ENCODE measurements around the gene COBL. TPM values are rescaled to one million over a fixed set of nuclear protein-coding genes. Genes with fewer than 3 reads are reported as not detected.

The COBL gene
- total RNA-seq, 1 experiment from 2014 or later: 51.4 TPM

DNA sequence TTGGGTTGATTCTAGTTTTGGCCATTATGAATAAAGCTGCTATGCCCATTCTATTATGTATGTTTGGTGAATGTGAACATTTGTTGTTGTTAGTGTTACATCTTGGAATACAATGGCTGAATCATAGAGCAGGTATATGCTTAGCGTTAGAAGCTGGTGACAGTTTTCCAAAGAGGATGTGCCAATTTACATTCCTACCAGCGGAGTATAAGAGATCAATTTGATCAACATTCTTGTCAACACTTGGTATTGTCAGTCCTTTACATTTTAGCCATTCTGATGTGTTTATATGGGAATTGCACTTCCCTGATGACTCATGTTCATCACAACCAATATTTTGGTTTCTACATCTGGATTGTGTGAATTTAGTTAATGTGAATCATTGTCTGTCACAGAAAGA lies 37.8 kb upstream of the COBL start:
- Histone ChIP-seq H2AFZ (no peak overlapping the region), H3K4me3 (no peak overlapping the region), H3F3A (ENCODE audit: insufficient read depth, low read depth) (peaks cover 17% of the 10 kb centered on the region), H3K9me2 (ENCODE audit: insufficient read depth) (no peaks in the 10 kb centered on the region), H3K27ac (no peak overlapping the region), H3K4me1 (replicated peaks; ENCODE audit: insufficient read depth) (peaks cover 24% of the 10 kb centered on the region), H3K9me3 (ENCODE audit: insufficient read depth, low read depth) (peaks cover 8% of the 10 kb centered on the region; the same call in 1 of the 2 replicates), H3K79me2 (ENCODE audit: low read depth) (no peaks in the 10 kb centered on the region), H4K20me1 (ENCODE audit: insufficient read depth) (no peaks in the 10 kb centered on the region), H3K27me3 (ENCODE audit: insufficient read depth, low read depth) (no peaks in the 10 kb centered on the region), H3K4me2 (no peak overlapping the region), H3K36me3 (ENCODE audit: low read depth) (no peaks in the 10 kb centered on the region)
- no TSS peak for BruUV-seq (replicated peaks)
- intact Hi-C loops (cut with micrococcal nuclease; ENCODE audit: unreplicated experiment): no loop called here
- CTCF ChIA-PET: interaction anchor here (0.6 kb wide), 1 partner anchor 191 kb away, joined by 3 read pairs; no protein-coding TSS in a partner anchor
- DNase-seq: no peak
- POLR2A ChIA-PET (ENCODE audit: unreplicated experiment): no interaction called here
- TF ChIP-seq CTCF (conservative IDR thresholded peaks at IDR 0.05): no peak
- no peak for TF ChIP-seq EZH2 (IDR thresholded peaks at IDR 0.05; ENCODE audit: low read depth)

GRCh38 chr7:51352174-51353100 lies 35.8 kb upstream of the COBL start:
- Histone ChIP-seq H4K20me1 (ENCODE audit: insufficient read depth) (no peaks in the 10 kb centered on the region), H3K36me3 (ENCODE audit: low read depth) (no peaks in the 10 kb centered on the region), H3K4me2 (no peak overlapping the region), H3K4me3 (no peak overlapping the region), H3K4me1 (replicated peaks; ENCODE audit: insufficient read depth) (peaks cover 29% of the 10 kb centered on the region), H3K27ac (no peak overlapping the region), H2AFZ (no peak overlapping the region), H3F3A (ENCODE audit: insufficient read depth, low read depth) (peaks cover 24% of the 10 kb centered on the region), H3K9me3 (ENCODE audit: insufficient read depth, low read depth) (peaks cover 8% of the 10 kb centered on the region; the same call in 1 of the 2 replicates), H3K27me3 (ENCODE audit: insufficient read depth, low read depth) (no peaks in the 10 kb centered on the region), H3K9me2 (ENCODE audit: insufficient read depth) (no peaks in the 10 kb centered on the region), H3K79me2 (ENCODE audit: low read depth) (no peaks in the 10 kb centered on the region)
- POLR2A ChIA-PET (ENCODE audit: unreplicated experiment): interaction anchor here (0.6 kb wide), 1 partner anchor 101 kb away, joined by 4 read pairs; no protein-coding TSS in a partner anchor
- BruUV-seq (replicated peaks): no TSS peak
- no peak for TF ChIP-seq CTCF (conservative IDR thresholded peaks at IDR 0.05)
- no peak for TF ChIP-seq EZH2 (IDR thresholded peaks at IDR 0.05; ENCODE audit: low read depth)
- intact Hi-C loops (cut with micrococcal nuclease; ENCODE audit: unreplicated experiment): no loop called here
- CTCF ChIA-PET: no interaction called here
- DNase-seq: no peak

DNA sequence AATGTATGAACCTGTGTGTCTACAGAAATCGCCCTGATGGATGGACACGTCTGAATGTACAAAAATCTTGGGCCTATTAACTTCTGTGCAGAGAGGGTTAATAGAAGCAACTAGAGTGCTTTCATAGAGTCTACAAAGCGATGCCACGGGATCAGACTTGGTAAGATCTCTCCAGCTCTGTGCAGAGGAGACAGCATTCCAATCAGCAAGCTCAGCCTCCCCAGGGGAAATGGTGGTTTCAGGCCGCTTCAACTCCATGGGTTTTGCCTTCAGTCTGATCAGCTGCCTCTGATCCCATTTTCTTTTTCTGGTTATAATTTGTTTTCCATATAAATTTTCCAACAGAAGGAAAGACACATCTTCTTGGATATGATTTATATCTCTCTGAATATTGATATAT lies 35.1 kb upstream of the COBL start:
- no TSS peak for BruUV-seq (replicated peaks)

More for the DNA sequence above, 35.1 kb upstream of the COBL start:
- TF ChIP-seq EZH2 (IDR thresholded peaks at IDR 0.05; ENCODE audit: low read depth) (no peak), CTCF (conservative IDR thresholded peaks at IDR 0.05) (no peak)
- no peak overlapping the region for H3K4me2 ChIP-seq
- peaks cover 23% of the 10 kb centered on the region for H3K4me1 ChIP-seq (replicated peaks; ENCODE audit: insufficient read depth)
- H4K20me1 ChIP-seq (ENCODE audit: insufficient read depth): no peaks in the 10 kb centered on the region
- no peak overlapping the region for H2AFZ ChIP-seq
- POLR2A ChIA-PET (ENCODE audit: unreplicated experiment): no interaction called here
- no peaks in the 10 kb centered on the region for H3K36me3 ChIP-seq (ENCODE audit: low read depth)
- H3K79me2 ChIP-seq (ENCODE audit: low read depth): no peaks in the 10 kb centered on the region
- H3F3A ChIP-seq (ENCODE audit: insufficient read depth, low read depth): peaks cover 24% of the 10 kb centered on the region
- H3K27me3 ChIP-seq (ENCODE audit: insufficient read depth, low read depth): no peaks in the 10 kb centered on the region
- no peak overlapping the region for H3K4me3 ChIP-seq
- CTCF ChIA-PET: no interaction called here
- no peak overlapping the region for H3K27ac ChIP-seq
- no peaks in the 10 kb centered on the region for H3K9me2 ChIP-seq (ENCODE audit: insufficient read depth)
- intact Hi-C loops (cut with micrococcal nuclease; ENCODE audit: unreplicated experiment): no loop called here
- H3K9me3 ChIP-seq (ENCODE audit: insufficient read depth, low read depth): peaks cover 8% of the 10 kb centered on the region; the same call in 1 of the 2 replicates
- no peak for DNase-seq
